HG03342 (cell line): Measurements from ENCODE around the gene TYK2.
"Not testable (repeated sequence)": the region's sequence is repeated elsewhere in the genome, so short reads cannot be mapped to it uniquely, and the experiment has no call there.

Experiments used
- ATAC-seq: cut with Tn5 transposase; IDR thresholded peaks from one replicate; pipeline ENCODE4 v1.9.1; 2021; ENCODE audit warnings: mild to moderate bottlenecking, moderate library complexity; ENCODE audit not compliant: unreplicated experiment

The TYK2 gene

GRCh38 chr19:10378124-10378523 is 2.2 kb downstream of the TYK2 start:
- ATAC-seq, result no peak

GRCh38 chr19:10377140-10377640 is 3.2 kb downstream of the TYK2 start:
- not testable (repeated sequence) for ATAC-seq

GRCh38 chr19:10374931-10375330 is 5.4 kb downstream of the TYK2 start:
- ATAC-seq, result no peak

GRCh38 chr19:10372690-10373089 is 7.7 kb downstream of the TYK2 start:
- ATAC-seq, result no peak

- no peak for ATAC-seq
These were observed 12.1 kb downstream of the TYK2 start for GRCh38 chr19:10368101-10368803.

GRCh38 chr19:10366950-10367512 is 13.3 kb downstream of the TYK2 start:
- not testable (repeated sequence) for ATAC-seq

GRCh38 chr19:10365518-10365917 is 14.9 kb downstream of the TYK2 start:
- ATAC-seq, result no peak

GRCh38 chr19:10364644-10365043 is 15.7 kb downstream of the TYK2 start:
- ATAC-seq, result no peak

- no peak for ATAC-seq
These were observed 16.5 kb downstream of the TYK2 start for GRCh38 chr19:10363789-10364281.

- ATAC-seq, result no peak
These were observed 18.1 kb downstream of the TYK2 start for GRCh38 chr19:10362259-10362658.

GRCh38 chr19:10361569-10362011 is 18.8 kb downstream of the TYK2 start:
- no peak for ATAC-seq

GRCh38 chr19:10356431-10356830 is 23.9 kb downstream of the TYK2 start:
- no peak for ATAC-seq

- no peak for ATAC-seq
These were observed 26.5 kb downstream of the TYK2 start for GRCh38 chr19:10353793-10354391.

- ATAC-seq, result no peak
These were observed 27.4 kb downstream of the TYK2 start for GRCh38 chr19:10352764-10353671.

- no peak for ATAC-seq
These were observed 33.9 kb downstream of the TYK2 start for GRCh38 chr19:10346509-10346908.

- ATAC-seq, result no peak
These were observed 35.6 kb downstream of the TYK2 start for GRCh38 chr19:10344780-10345179.

- ATAC-seq, result no peak
These were observed 36.9 kb downstream of the TYK2 start for GRCh38 chr19:10343495-10343894.

- no peak for ATAC-seq
These were observed 40.4 kb downstream of the TYK2 start for GRCh38 chr19:10339977-10340376.

- no peak for ATAC-seq
These were observed 40.9 kb downstream of the TYK2 start, which contains the start of gene ICAM3 for GRCh38 chr19:10339380-10339960. Gene ICAM3, minus strand, starts transcription at chr19:10339624. Its CDS starts 10 bp downstream, at chr19:10339614.

- no peak for ATAC-seq
These were observed 41.4 kb downstream of the TYK2 start for GRCh38 chr19:10338940-10339339.
